ENCODE data around the gene HEXIM1.
A peak's percentile ranks its signal among the peaks of the same experiment; 100 is the strongest.

HEXIM1 gene

DNA sequence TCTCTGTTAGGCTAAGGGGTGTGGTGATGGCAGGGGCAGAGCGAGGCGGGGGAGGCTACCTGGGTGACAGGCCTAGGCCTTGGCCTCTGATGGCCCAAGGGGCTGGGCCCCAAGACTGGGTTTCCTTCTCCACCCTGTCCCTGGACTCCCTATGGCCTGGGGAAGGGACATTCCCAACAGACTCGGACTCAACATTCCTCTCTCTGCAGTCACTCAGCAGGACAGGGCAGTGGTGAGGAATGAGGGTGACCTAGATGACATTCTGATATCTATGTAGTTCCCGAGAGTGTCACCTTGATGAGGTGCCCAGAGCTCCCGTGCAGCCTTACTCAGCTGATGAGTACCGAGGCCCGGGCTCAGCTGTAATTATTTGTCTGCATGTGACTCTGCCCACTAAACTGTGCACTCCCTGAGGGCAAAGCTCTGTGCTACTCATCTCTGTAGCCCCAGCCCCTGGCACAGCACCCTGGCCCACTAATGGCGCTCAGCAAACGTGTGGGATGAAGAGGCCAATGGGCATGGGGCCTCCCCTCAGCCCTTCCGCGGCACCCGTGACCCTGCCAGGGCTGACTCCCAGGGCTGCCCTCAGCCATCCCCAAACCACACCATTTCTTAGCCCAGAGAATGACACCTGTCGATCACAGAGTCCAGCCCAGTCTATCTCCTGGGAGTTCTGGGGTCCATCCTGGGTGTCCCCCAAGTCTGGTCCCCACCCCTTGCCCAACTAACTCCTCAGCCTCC is 18.2 kb upstream of the HEXIM1 start:
- DNase-seq = no peak

- no peak for DNase-seq
Measured at GRCh38 chr17:45130681-45131615, 17.3 kb upstream of the HEXIM1 start.

DNA sequence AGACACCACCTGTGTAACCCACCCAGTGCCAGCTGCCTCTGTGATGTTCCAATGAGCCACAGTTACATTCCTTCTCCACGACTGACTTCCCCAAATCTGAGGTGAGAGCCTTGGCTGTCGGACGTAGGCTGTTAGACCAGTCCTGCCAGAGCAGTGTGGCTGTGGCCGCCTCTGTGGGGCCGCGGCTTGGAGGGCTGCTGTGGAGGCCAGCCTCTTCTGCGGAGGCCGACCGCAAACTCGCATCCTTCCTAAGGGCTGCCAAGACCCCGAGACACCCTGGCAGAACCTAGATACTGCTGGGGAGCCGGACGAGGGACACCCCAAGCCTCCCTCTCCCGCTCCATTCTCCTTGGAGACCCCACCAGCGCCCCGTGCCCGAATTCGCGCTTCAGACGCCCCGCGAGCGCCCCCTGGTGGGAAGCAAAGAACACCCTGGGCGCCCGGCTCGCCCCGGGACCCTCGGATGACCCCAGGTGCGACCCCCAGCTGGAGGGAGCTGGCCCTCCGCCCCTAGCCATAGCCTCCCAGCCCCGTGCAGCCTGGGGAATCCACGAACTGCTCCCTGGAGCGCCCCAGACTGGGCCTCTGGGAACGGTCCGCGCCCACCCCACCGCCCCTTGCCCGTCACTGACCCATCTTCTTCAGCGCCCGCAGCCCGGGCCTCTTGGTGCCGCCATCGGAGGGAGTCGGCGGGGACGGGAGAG is 16.5 kb upstream of the HEXIM1 start:
- peak in 1 of 2 donors; percentile 30 for DNase-seq

DNA sequence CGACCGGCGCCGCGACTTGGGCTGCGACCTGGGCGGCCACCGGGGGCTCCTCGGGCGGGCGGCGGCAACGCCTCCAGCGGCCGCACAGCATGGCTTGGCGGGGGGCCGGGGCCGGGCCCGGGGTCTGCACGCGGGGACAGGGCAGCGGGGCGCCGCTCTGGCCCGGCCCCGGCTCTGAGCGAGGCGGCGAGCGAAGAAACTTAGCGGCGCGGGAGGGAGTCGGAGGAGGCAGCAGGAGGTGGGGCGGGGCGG is 16.0 kb upstream of the HEXIM1 start, which contains the start of gene PLCD3:
Gene PLCD3, minus strand, starts transcription at position 196 of the 252 bp plus-strand sequence. Its CDS starts 105 bp downstream, at position 91.
- no peak for DNase-seq

- DNase-seq = peak; percentile 60 to 77
Measured at GRCh38 chr17:45132572-45133463, 15.5 kb upstream of the HEXIM1 start.

GRCh38 chr17:45135192-45135977 is 12.9 kb upstream of the HEXIM1 start, which contains the start of gene ACBD4:
TSS of gene ACBD4 (plus strand) at chr17:45135687. CDS start at chr17:45136145, 458 bp downstream.
- peak; percentile 98 for DNase-seq

- DNase-seq = no peak
Measured at GRCh38 chr17:45135978-45136791, 12.1 kb upstream of the HEXIM1 start.

- DNase-seq = no peak
Measured at GRCh38 chr17:45136846-45137560, 11.3 kb upstream of the HEXIM1 start.

DNA sequence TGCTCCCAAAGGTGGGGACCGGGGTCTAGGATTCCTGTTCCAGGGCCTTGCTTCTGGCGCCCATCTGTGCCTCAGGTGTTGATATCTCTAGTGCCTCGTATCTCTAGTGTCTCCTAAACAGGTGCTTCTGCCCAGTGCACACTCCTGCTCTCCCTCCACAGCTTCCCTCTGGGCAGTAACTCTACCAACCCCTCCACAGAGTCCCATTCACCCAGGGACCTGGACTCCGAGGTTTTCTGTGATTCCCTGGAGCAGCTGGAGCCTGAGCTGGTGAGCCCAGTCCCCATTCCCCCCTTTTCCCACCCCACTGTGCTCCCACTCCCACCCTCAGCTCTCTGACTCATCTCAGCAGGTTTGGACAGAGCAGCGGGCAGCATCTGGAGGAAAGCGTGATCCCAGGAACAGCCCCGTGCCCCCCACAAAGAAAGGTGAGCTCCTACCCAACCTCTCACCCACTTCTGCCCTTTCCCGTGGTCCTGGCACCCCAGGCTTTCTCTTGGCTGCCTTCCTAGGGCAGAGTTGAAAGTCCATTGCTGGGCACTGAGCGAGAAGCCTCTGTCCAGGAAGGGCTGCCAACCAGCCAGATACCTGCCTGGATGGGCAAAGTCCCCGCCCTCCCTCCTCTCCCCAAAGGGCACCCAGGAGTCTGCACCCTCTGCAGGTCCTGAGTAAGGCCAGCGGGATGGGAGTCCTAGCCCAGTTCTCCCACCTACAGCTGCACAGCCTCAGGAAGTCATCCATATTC is 10.5 kb upstream of the HEXIM1 start:
- no peak for DNase-seq

DNA sequence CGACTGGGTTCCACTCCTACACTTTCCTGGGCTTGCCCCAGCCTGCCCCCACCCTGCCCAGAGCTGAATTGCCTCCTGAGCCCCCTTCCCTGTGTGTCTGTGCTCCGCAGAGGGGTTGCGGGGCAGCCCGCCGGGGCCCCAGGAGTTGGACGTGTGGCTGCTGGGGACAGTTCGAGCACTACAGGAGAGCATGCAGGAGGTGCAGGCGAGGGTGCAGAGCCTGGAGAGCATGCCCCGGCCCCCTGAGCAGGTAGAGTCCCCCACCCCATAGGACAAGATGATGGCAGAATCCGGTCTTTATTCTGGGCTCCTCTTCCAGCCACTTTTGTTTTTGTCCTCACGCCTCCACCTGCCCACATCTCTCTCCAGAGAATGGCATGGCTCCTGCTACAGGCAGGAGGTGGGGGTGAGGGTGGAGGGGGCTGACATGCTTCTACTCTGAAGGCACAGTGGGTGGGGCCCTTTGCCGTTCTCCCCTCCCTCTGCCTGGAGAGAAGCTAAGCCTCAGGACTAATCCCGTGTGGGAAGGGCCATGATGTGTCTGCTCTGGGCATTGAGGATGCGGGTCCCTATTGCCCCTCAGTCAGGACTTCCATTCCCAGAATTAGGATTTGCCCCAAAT is 9.3 kb upstream of the HEXIM1 start:
- no peak for DNase-seq

DNA sequence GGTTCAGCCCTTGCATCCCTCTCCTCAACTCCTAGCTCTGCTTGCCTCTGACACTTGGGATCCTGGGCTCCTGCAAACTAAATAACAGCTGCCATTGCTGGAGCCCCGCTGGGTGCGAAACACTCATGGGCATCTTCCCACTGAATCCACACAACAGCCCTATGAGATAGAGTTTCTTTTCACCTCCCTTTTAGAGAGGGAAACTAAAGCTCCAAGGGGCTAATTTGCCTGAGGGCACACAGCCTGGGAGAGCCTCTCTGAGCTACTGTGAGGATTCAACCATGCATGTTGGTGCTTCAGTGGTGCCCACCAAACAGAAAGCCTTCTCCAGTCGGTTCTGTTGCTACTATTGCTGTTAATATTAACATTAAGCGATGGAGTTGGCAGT is 8.7 kb upstream of the HEXIM1 start:
- DNase-seq = no peak

GRCh38 chr17:45143094-45143670 is 5.1 kb upstream of the HEXIM1 start:
- DNase-seq = no peak

- no peak for DNase-seq
Measured at GRCh38 chr17:45143767-45144198, 4.5 kb upstream of the HEXIM1 start.

GRCh38 chr17:45144199-45145034 is 3.9 kb upstream of the HEXIM1 start:
- DNase-seq = no peak

DNA sequence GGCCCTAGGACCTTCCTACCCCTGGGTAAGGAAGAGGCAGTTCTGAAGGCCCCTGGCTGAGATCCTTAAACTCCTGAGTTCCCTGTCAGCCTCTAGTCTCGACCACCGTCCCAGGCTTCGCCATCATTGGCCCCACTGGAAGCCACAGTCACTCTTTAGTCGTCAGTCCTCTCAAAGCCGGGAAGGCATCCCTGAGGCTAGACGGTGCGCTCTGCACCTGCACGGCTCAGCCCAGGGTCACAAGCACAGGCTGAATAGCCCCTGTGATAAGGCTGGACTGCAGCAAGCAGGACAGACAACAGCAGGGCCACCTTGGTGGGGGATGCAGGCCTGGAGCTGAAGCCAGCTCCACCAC is 3.3 kb upstream of the HEXIM1 start:
- no peak for DNase-seq

- no peak for DNase-seq
Measured at GRCh38 chr17:45146166-45146565, 2.1 kb upstream of the HEXIM1 start.

- no peak for DNase-seq
Measured at GRCh38 chr17:45146592-45146889, 1.7 kb upstream of the HEXIM1 start.

Measured in inflammatory macrophage (primary cell).